CD4-positive, alpha-beta T cell (primary cell): ENCODE measurements around the gene CLDN24. TPM values are rescaled to one million over a fixed set of nuclear protein-coding genes. Genes with fewer than 3 reads are reported as not detected.

Experiments
- ATAC-seq: fragments of 200-7000 bp; cut with Tn5 transposase; one replicate; pipeline ENCODE4 v1.10.0; 2022; ENCODE audit warnings: mild to moderate bottlenecking; ENCODE audit not compliant: poor library complexity
- CTCF ChIA-PET: fragments of 350-600 bp; sonication (Branson Sonifier 250); formaldehyde crosslinking; loops from one replicate; lab custom pipeline; 2021; ENCODE audit warnings: antibody characterized with exemption, inconsistent platforms; lab: Charles Lee
- POLR2A ChIA-PET: fragments of 350-600 bp; sonication (Branson Sonifier 250); formaldehyde crosslinking; loops from one replicate; lab custom pipeline; 2021; ENCODE audit warnings: antibody characterized with exemption, inconsistent platforms; lab: Charles Lee
- DNase-seq, 14 experiments: peaks; one replicate each; pipeline ENCODE4 v3.0.0-alpha.2; 2013 to 2020; ENCODE audit warnings: mixed read lengths in 2 of 14
- H3K27ac ChIP-seq, 2 donors: one replicate each; pipeline versions ENCODE4 v1.5.1 to v1.7.0; 2013; ENCODE audit warnings: low read length in 2 of 2, low read depth in 1 of 2, mild to moderate bottlenecking in 1 of 2
- H3K27me3 ChIP-seq, 2 experiments: 1 replicate in 1 of 2; 2 replicates in 1 of 2; pipeline versions ENCODE4 v1.6.1 to v1.7.0; 2013; ENCODE audit warnings: low read length in 2 of 2, control low read depth in 1 of 2, mild to moderate bottlenecking in 1 of 2, moderate library complexity in 1 of 2; ENCODE audit not compliant: insufficient read depth in 2 of 2, control insufficient read depth in 1 of 2
- H3K36me3 ChIP-seq: one replicate; pipeline ENCODE4 v1.6.1; 2013; ENCODE audit warnings: low read length, control low read depth; ENCODE audit not compliant: insufficient read depth
- H3K4me1 ChIP-seq: one replicate; pipeline ENCODE4 v1.6.1; 2013; ENCODE audit warnings: low read length, control low read depth; ENCODE audit not compliant: insufficient read depth
- H3K4me3 ChIP-seq: one replicate; pipeline ENCODE4 v1.5.1; 2013; ENCODE audit warnings: mild to moderate bottlenecking, low read length, moderate library complexity
- H3K9me3 ChIP-seq, 2 experiments: 1 replicate in 1 of 2; 2 replicates in 1 of 2; pipeline versions ENCODE4 v1.6.1 to v1.7.0; 2013; ENCODE audit warnings: low read length in 2 of 2, mild to moderate bottlenecking in 2 of 2, control low read depth in 1 of 2, moderate library complexity in 1 of 2; ENCODE audit not compliant: control insufficient read depth in 1 of 2, insufficient read depth in 1 of 2
- H3K27ac Mint-ChIP-seq: one replicate; pipeline ENCODE4 v1.8.0; 2020; ENCODE audit warnings: mixed read lengths
- H3K27me3 Mint-ChIP-seq: one replicate; pipeline ENCODE4 v1.8.0; 2021; ENCODE audit warnings: mixed read lengths
- H3K36me3 Mint-ChIP-seq: one replicate; pipeline ENCODE4 v1.8.0; 2021; ENCODE audit warnings: low read depth, mixed read lengths
- H3K4me1 Mint-ChIP-seq: one replicate; pipeline ENCODE4 v1.8.0; 2021; ENCODE audit warnings: low read depth, mixed read lengths
- H3K4me3 Mint-ChIP-seq: one replicate; pipeline ENCODE4 v1.8.0; 2020; ENCODE audit warnings: mild to moderate bottlenecking, mixed read lengths
- H3K9me3 Mint-ChIP-seq: one replicate; pipeline ENCODE4 v1.8.0; 2020; ENCODE audit warnings: mixed read lengths
- CTCF ChIP-seq: fragments of 200-600 bp; IDR thresholded peaks from one replicate; pipeline ENCODE4 v1.8.0; 2022; ENCODE audit warnings: antibody characterized with exemption, mild to moderate bottlenecking
- intact Hi-C, 2 experiments: fragments of 100-400 bp; cut with DNase I in 1 of 2; cut with micrococcal nuclease in 1 of 2; formaldehyde crosslinking; loops; one replicate each; pipeline versions ENCODE4 v1.15.1 to v1.9.0; 2023 to 2025; cut with DNase I, micrococcal nuclease
- total RNA-seq, 174 experiments: library from RNA in 2 of 174; stranded (reverse) in 2 of 174; gene quantifications; one replicate each; pipeline ENCODE4 v1.2.3 and lab custom pipeline; 2021 to 2026

The CLDN24 gene
- total RNA-seq, 2 experiments from 2014 or later, result not detected

GRCh38 chr4:183320211-183321059 is 1.8 kb downstream of the CLDN24 start, which contains the start of gene CLDN22:
Gene CLDN22, minus strand, starts transcription at chr4:183320276. Its CDS starts 58 bp downstream, at chr4:183320218.
- H3K27ac Mint-ChIP-seq, result peak within 1 kb of the TSS; percentile 6
- no peak for ATAC-seq
- Histone ChIP-seq H3K27me3 (no peaks in the 10 kb centered on the region), H3K36me3 (no peaks in the 10 kb centered on the region), H3K4me1 (no peaks in the 10 kb centered on the region), H3K9me3 (no peaks in the 10 kb centered on the region), H3K4me3 (no peak within 1 kb of the TSS), H3K27ac (no peak within 1 kb of the TSS)
- H3K27me3 Mint-ChIP-seq, result peaks cover 6% of the 10 kb centered on the region
- no peaks in the 10 kb centered on the region for H3K9me3 Mint-ChIP-seq
- ChIA-PET POLR2A (interaction anchor here (0.8 kb wide), 1 partner anchor 124 kb away, joined by 3 read pairs; no protein-coding TSS in a partner anchor), CTCF (no interaction called here)
- H3K36me3 Mint-ChIP-seq, result no peaks in the 10 kb centered on the region
- intact Hi-C loops, result no loop called here
- no peak for DNase-seq
- peaks cover 11% of the 10 kb centered on the region for H3K4me1 Mint-ChIP-seq
- H3K4me3 Mint-ChIP-seq, result no peak within 1 kb of the TSS
- TF ChIP-seq CTCF, result no peak

GRCh38 chr4:183318656-183319055 is 3.6 kb downstream of the CLDN24 start:
- CTCF ChIA-PET, result interaction anchor here (0.6 kb wide), 1 partner anchor 16 kb away, joined by 6 read pairs; no protein-coding TSS in a partner anchor
- POLR2A ChIA-PET, result no interaction called here

GRCh38 chr4:183314806-183315205 is 7.4 kb downstream of the CLDN24 start:
- DNase-seq (no peak), ATAC-seq (no peak)
- Mint-ChIP-seq H3K27me3 (no peaks in the 10 kb centered on the region), H3K4me3 (no peak overlapping the region), H3K36me3 (peaks cover 6% of the 10 kb centered on the region), H3K27ac (no peak overlapping the region), H3K4me1 (no peaks in the 10 kb centered on the region), H3K9me3 (no peaks in the 10 kb centered on the region)
- POLR2A ChIA-PET, result no interaction called here
- no peaks in the 10 kb centered on the region for H3K4me1 ChIP-seq
- H3K9me3 ChIP-seq, result no peaks in the 10 kb centered on the region
- no peak overlapping the region for H3K4me3 ChIP-seq
- CTCF ChIA-PET, result no interaction called here
- TF ChIP-seq CTCF, result no peak
- H3K36me3 ChIP-seq, result no peaks in the 10 kb centered on the region
- H3K27ac ChIP-seq, result no peak overlapping the region
- no peaks in the 10 kb centered on the region for H3K27me3 ChIP-seq
- intact Hi-C loops, result no loop called here

More at GRCh38 chr4:183318656-183319055, 3.6 kb downstream of the CLDN24 start:
- Histone ChIP-seq H3K4me1 (no peaks in the 10 kb centered on the region), H3K27ac (no peak overlapping the region), H3K9me3 (no peaks in the 10 kb centered on the region), H3K27me3 (no peaks in the 10 kb centered on the region), H3K36me3 (no peaks in the 10 kb centered on the region), H3K4me3 (no peak overlapping the region)
- no peak overlapping the region for H3K27ac Mint-ChIP-seq
- intact Hi-C loops, result no loop called here
- H3K36me3 Mint-ChIP-seq, result no peaks in the 10 kb centered on the region
- peaks cover 11% of the 10 kb centered on the region for H3K4me1 Mint-ChIP-seq
- no peak overlapping the region for H3K4me3 Mint-ChIP-seq
- H3K9me3 Mint-ChIP-seq, result no peaks in the 10 kb centered on the region
- TF ChIP-seq CTCF, result no peak
- ATAC-seq, result no peak
- no peak for DNase-seq
- H3K27me3 Mint-ChIP-seq, result peaks cover 1% of the 10 kb centered on the region
